Germinal center (tissue), 1 donor: Measurements from ENCODE around the gene SHISA6.

Experiments used
- DNase-seq: peaks from one replicate; pipeline ENCODE4 v3.0.0; 2012; ENCODE audit warnings: mixed read lengths, low spot score

SHISA6 gene

DNA sequence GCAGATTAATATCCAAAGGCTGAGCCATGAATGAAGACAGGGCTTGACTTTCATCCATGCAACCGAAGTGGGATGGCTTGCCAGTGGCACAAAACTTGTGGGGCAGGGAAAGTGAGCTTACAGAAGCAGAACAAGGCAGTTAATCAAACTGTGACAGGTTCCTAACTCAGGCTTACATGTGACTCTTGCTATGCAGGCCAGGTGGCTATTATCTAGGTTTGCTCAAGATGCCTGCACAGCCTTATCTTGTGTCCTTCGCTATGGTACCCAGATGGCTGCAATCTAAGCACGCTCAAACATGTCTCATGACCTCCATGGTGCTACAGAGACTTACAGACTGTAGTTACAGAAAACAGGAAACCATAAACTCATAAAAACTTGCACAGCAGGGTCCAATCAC lies 348.7 kb downstream of the SHISA6 start:
- no peak for DNase-seq

DNA sequence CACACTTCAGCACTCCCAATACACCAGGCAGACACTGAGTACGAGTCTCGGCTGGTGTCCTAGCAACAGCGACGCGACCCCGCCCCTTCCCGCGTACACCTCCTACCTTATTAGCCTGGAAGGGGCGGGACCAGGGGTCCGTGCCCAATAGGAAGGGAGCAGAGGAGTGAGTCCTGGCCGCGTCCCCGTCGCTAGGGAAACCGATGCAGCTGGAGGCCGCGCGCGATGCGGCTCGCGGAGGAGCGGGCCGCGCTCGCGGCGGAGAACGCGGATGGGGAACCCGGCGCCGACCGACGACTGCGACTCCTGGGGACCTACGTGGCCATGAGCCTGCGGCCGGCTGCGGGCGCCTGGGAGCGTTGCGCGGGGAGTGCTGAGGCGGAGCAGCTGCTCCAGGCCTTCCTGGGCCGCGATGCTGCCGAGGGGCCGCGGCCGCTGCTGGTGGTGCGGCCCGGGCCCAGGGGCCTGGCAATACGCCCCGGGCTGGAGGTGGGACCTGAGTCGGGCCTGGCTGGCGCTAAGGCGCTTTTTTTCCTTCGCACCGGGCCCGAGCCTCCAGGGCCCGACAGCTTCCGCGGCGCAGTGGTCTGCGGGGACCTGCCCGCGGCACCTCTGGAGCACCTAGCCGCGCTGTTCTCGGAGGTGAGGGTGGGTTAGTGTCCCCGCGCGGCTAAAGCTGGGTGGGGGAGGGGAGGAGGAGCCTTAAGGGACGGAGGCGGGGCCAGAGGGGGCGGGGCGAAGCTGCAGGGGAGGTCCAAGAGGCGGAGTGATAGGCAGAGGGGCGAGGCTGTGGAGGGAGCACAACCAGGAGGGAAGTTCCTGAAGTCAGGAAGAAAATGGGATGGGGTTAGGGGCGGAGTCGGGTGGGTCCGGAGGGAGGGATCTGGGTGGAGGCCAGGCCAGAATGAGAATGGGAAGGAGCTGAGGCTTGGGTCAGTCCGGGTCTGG lies 357.5 kb downstream of the SHISA6 start, which contains the start of gene DNAH9:
DNAH9 (plus strand) TSS at position 197 of the 948 bp plus-strand sequence; CDS start at position 226, 29 bp downstream.
- peak; percentile 8 for DNase-seq

DNA sequence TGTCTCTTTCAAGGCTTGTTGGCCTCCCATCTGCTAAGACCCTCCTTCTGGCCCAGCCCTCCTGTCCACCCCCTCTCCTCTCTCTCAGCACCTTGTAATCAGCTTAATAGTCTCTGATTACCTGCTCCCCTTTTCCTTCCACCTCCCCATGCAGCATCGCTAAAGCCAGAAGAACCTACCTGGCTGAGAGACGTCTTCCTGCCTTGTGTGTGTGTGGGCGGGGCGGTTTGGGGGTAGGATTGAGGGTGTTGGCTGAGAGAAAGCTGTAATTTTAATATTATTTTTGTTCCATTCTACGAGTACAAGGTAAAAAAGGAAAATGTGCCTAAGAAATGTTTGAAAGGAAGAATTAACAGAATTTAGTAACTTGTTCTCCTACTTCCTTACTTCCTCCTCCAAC lies 360.6 kb downstream of the SHISA6 start:
- DNase-seq, result no peak

DNA sequence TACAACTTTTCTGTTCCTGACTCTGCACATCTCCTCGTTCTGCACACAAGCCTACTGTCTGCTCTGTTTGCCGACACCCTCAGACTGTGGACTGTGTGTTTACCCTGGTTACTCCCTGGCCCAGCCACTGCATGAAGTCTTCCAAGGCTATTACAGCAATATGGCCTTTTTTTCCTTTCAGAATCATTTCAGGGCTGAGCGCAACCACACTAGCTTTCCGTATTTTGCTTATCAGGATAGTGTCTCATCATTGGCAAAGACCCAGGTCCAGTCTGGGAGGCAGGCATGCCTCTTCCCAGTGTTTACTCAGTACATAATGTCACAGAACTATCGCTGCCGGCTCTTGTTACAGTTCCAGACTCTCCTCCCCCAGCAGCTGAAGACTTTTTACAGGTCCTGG lies 367.4 kb downstream of the SHISA6 start:
- no peak for DNase-seq

DNA sequence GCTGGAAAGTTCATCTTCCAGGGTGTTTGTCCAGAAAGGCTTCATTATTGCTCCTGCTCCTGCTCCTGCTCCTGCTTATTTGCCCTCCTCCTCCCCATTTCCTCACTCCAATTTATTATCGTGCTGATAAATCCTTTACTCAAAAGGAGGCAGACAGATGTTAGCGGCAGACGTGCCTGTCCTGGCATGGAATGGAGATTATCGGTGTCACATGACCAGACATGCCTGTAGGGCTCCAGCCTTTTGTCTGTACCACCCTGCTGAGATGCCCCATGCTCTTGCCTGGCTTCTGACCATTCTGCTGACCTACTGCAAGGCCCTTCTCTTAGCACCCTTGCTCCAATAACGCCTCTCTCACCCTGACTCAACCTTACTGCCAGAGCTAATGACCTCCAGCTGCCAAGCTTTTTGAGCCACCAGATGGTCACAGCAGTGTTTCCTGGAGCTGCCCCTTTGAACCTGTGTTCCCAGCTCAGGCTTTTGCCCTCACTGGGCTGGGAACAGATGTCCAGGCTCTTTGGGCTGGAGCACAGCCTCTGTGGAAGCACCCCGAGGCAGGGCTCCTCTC lies 370.1 kb downstream of the SHISA6 start:
- no peak for DNase-seq

DNA sequence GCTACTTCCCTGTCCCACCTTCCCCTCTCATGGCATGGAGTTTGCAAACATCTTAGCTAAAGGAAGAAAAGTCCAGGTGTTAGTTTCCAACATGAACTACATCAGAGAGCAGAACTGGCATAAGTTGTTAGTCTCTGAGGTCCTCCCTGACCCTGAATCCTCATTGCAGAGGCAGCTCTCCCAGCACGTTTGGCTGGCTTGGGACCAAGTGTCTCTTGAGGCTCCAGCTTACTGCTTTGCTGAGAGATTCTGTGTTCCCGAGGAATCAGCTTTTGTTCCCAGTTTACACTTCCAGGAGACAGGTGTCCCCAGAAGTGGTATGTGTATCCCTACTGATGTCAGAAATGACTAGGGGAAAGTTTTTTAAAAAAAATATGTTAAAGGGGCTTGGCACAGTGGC lies 371.9 kb downstream of the SHISA6 start:
- no peak for DNase-seq
